ENCODE data around the gene CRYBG2. TPM values are rescaled to one million over a fixed set of nuclear protein-coding genes. Genes with fewer than 3 reads are reported as not detected.
"Not testable (repeated sequence)": the region's sequence is repeated elsewhere in the genome, so short reads cannot be mapped to it uniquely, and the experiment has no call there.

Gene CRYBG2
- total RNA-seq, 3 donors from 2014 or later (not counting 1 experiment from before 2014, with no cell fraction given): 2.5 to 5.8 (median 3.2) TPM

GRCh38 chr1:26389604-26390247, 35.8 kb upstream of the CRYBG2 start:
- TF ChIP-seq CTCF (IDR thresholded peaks at IDR 0.05): no peak
- Mint-ChIP-seq H3K27me3 (ENCODE audit: low read depth in 2 of 2) (peaks cover 32 to 41% of the 10 kb centered on the region in 2 donors), H3K4me3 (no peak overlapping the region), H3K36me3 (no peaks in the 10 kb centered on the region), H3K4me1 (peaks cover 35 to 43% of the 10 kb centered on the region in 2 donors), H3K27ac (peak overlapping the region in 1 of 2 donors; percentile 32), H3K9me3 (no peaks in the 10 kb centered on the region)
- H3K4me1 ChIP-seq (ENCODE audit: control insufficient read depth, insufficient read depth, low read length): peaks cover 49% of the 10 kb centered on the region
- no peak overlapping the region for H3K4me3 ChIP-seq (ENCODE audit: low read length)
- WGBS (ENCODE audit: insufficient coverage): 75% methylated on average over 4 of the region's 4 CpGs
- H3K27ac ChIP-seq (ENCODE audit: low read length): no peak overlapping the region
- no peak for DNase-seq
- intact Hi-C loops (cut with micrococcal nuclease): loop anchor here (2.0 to 10.0 kb wide), 4 partner anchors 67 to 285 kb away; partner anchors contain the start of genes C1orf232 and ZNF593
- H3K27me3 ChIP-seq (ENCODE audit: control insufficient read depth, insufficient read depth, low read length): peaks cover 10% of the 10 kb centered on the region
- H3K36me3 ChIP-seq (ENCODE audit: control insufficient read depth, insufficient read depth, low read length): no peaks in the 10 kb centered on the region
- H3K9me3 ChIP-seq (ENCODE audit: control insufficient read depth, insufficient read depth, low read length): no peaks in the 10 kb centered on the region
- ATAC-seq: peak in 1 of 3 donors; percentile 33

- Mint-ChIP-seq H3K36me3 (no peaks in the 10 kb centered on the region), H3K9me3 (no peaks in the 10 kb centered on the region), H3K4me3 (no peak overlapping the region), H3K4me1 (peaks cover 41 to 51% of the 10 kb centered on the region in 2 donors), H3K27ac (peak overlapping the region in 1 of 2 donors; percentile 32), H3K27me3 (ENCODE audit: low read depth in 2 of 2) (peaks cover 38 to 41% of the 10 kb centered on the region in 2 donors)
- H3K4me1 ChIP-seq (ENCODE audit: control insufficient read depth, insufficient read depth, low read length): peaks cover 55% of the 10 kb centered on the region
- no peak for TF ChIP-seq CTCF (IDR thresholded peaks at IDR 0.05)
- no peak overlapping the region for H3K4me3 ChIP-seq (ENCODE audit: low read length)
- H3K9me3 ChIP-seq (ENCODE audit: control insufficient read depth, insufficient read depth, low read length): no peaks in the 10 kb centered on the region
- no peak for DNase-seq
- peaks cover 10% of the 10 kb centered on the region for H3K27me3 ChIP-seq (ENCODE audit: control insufficient read depth, insufficient read depth, low read length)
- ATAC-seq: no peak
- intact Hi-C loops (cut with micrococcal nuclease): no loop called here
- no peaks in the 10 kb centered on the region for H3K36me3 ChIP-seq (ENCODE audit: control insufficient read depth, insufficient read depth, low read length)
- WGBS (ENCODE audit: insufficient coverage): 91% methylated on average over 7 of the region's 7 CpGs
- no peak overlapping the region for H3K27ac ChIP-seq (ENCODE audit: low read length)
Measured at GRCh38 chr1:26388791-26389445, 35.0 kb upstream of the CRYBG2 start.

GRCh38 chr1:26387447-26387846, 33.5 kb upstream of the CRYBG2 start:
- Histone ChIP-seq H3K9me3 (ENCODE audit: control insufficient read depth, insufficient read depth, low read length) (peaks cover 4% of the 10 kb centered on the region), H3K4me3 (ENCODE audit: low read length) (no peak overlapping the region), H3K27ac (ENCODE audit: low read length) (no peak overlapping the region), H3K36me3 (ENCODE audit: control insufficient read depth, insufficient read depth, low read length) (no peaks in the 10 kb centered on the region), H3K27me3 (ENCODE audit: control insufficient read depth, insufficient read depth, low read length) (peaks cover 10% of the 10 kb centered on the region), H3K4me1 (ENCODE audit: control insufficient read depth, insufficient read depth, low read length) (peaks cover 61% of the 10 kb centered on the region)
- Mint-ChIP-seq H3K9me3 (no peaks in the 10 kb centered on the region), H3K36me3 (no peaks in the 10 kb centered on the region), H3K4me3 (no peak overlapping the region), H3K27ac (no peak overlapping the region), H3K4me1 (peaks cover 42 to 53% of the 10 kb centered on the region in 2 donors), H3K27me3 (ENCODE audit: low read depth in 2 of 2) (peaks cover 33 to 36% of the 10 kb centered on the region in 2 donors)
- ATAC-seq (no peak), DNase-seq (no peak)
- intact Hi-C loops (cut with micrococcal nuclease): no loop called here
- no peak for TF ChIP-seq CTCF (IDR thresholded peaks at IDR 0.05)
- WGBS (ENCODE audit: insufficient coverage): 88% methylated on average over 7 of the region's 7 CpGs

- H3K27ac ChIP-seq (ENCODE audit: low read length); intact Hi-C loops (cut with micrococcal nuclease); H3K4me3 ChIP-seq (ENCODE audit: low read length); H3K27me3 ChIP-seq (ENCODE audit: control insufficient read depth, insufficient read depth, low read length); ATAC-seq; H3K9me3 Mint-ChIP-seq; H3K36me3 ChIP-seq (ENCODE audit: control insufficient read depth, insufficient read depth, low read length); H3K9me3 ChIP-seq (ENCODE audit: control insufficient read depth, insufficient read depth, low read length); H3K27ac Mint-ChIP-seq; DNase-seq; H3K36me3 Mint-ChIP-seq: not testable (repeated sequence)
- 100% methylated on average over 3 of the region's 3 CpGs for WGBS (ENCODE audit: insufficient coverage)
- H3K4me3 Mint-ChIP-seq: peak overlapping the region; percentile 55
- peaks cover 46% of the 10 kb centered on the region for H3K4me1 ChIP-seq (ENCODE audit: control insufficient read depth, insufficient read depth, low read length)
- peaks cover 32 to 34% of the 10 kb centered on the region in 2 donors for H3K27me3 Mint-ChIP-seq (ENCODE audit: low read depth in 2 of 2)
- peaks cover 36 to 53% of the 10 kb centered on the region in 2 donors for H3K4me1 Mint-ChIP-seq
Measured at GRCh38 chr1:26385063-26385462, 31.1 kb upstream of the CRYBG2 start.

All from natural killer cell (primary cell).